ENCODE measurements around the gene FXYD6. TPM values are rescaled to one million over a fixed set of nuclear protein-coding genes. Genes with fewer than 3 reads are reported as not detected.

FXYD6 gene
- total RNA-seq, 4 donors from 2014 or later: 4.8 to 15.9 (median 9.5) TPM

GRCh38 chr11:117923275-117923674, 46.8 kb upstream of the FXYD6 start:
- Histone ChIP-seq H3K4me3 (no peak overlapping the region), H3K27ac (no peak overlapping the region), H3K27me3 (no peaks in the 10 kb centered on the region), H3K9me3 (no peaks in the 10 kb centered on the region), H3K36me3 (no peaks in the 10 kb centered on the region), H3K4me1 (no peaks in the 10 kb centered on the region)
- WGBS: 96% methylated on average over 3 of the region's 4 CpGs
- no peak for DNase-seq (ENCODE audit: low spot score in 2 of 2)
- no peak for TF ChIP-seq POLR2A (IDR thresholded peaks at IDR 0.05)
- TF ChIP-seq EP300 (IDR thresholded peaks at IDR 0.05): no peak
- no peak for TF ChIP-seq POLR2AphosphoS5 (IDR thresholded peaks at IDR 0.05)
- no peak for TF ChIP-seq CTCF (IDR thresholded peaks at IDR 0.05)

- TF ChIP-seq EP300 (IDR thresholded peaks at IDR 0.05): no peak
- no peak for TF ChIP-seq POLR2A (IDR thresholded peaks at IDR 0.05)
- no peak for TF ChIP-seq POLR2AphosphoS5 (IDR thresholded peaks at IDR 0.05)
- Histone ChIP-seq H3K27ac (no peak overlapping the region), H3K4me3 (no peak overlapping the region), H3K9me3 (no peaks in the 10 kb centered on the region), H3K4me1 (no peaks in the 10 kb centered on the region), H3K36me3 (no peaks in the 10 kb centered on the region), H3K27me3 (no peaks in the 10 kb centered on the region)
- WGBS: 97% methylated on average over 5 of the region's 5 CpGs
- DNase-seq (ENCODE audit: low spot score in 2 of 2): no peak
Observed at GRCh38 chr11:117921893-117922292, 45.4 kb upstream of the FXYD6 start.

- no peaks in the 10 kb centered on the region for H3K4me1 ChIP-seq
- TF ChIP-seq POLR2AphosphoS5 (IDR thresholded peaks at IDR 0.05) (no peak), EP300 (IDR thresholded peaks at IDR 0.05) (no peak)
- no peak for DNase-seq (ENCODE audit: low spot score in 2 of 2)
- H3K27ac ChIP-seq: no peak overlapping the region
- H3K36me3 ChIP-seq: no peaks in the 10 kb centered on the region
- no peaks in the 10 kb centered on the region for H3K9me3 ChIP-seq
- no peak overlapping the region for H3K4me3 ChIP-seq
- H3K27me3 ChIP-seq: no peaks in the 10 kb centered on the region
- WGBS: 97% methylated on average over 2 of the region's 2 CpGs
Observed at GRCh38 chr11:117921456-117921855, 45.0 kb upstream of the FXYD6 start.

GRCh38 chr11:117919781-117920221, 43.3 kb upstream of the FXYD6 start:
- TF ChIP-seq POLR2A (IDR thresholded peaks at IDR 0.05): no peak
- TF ChIP-seq EP300 (IDR thresholded peaks at IDR 0.05): no peak
- TF ChIP-seq CTCF (IDR thresholded peaks at IDR 0.05): no peak
- TF ChIP-seq POLR2AphosphoS5 (IDR thresholded peaks at IDR 0.05): no peak
- H3K9me3 ChIP-seq: no peaks in the 10 kb centered on the region
- H3K36me3 ChIP-seq: no peaks in the 10 kb centered on the region
- no peaks in the 10 kb centered on the region for H3K27me3 ChIP-seq
- WGBS: 57% methylated on average over 3 of the region's 4 CpGs
- no peaks in the 10 kb centered on the region for H3K4me1 ChIP-seq
- peak in 1 of 2 donors; percentile 27 for DNase-seq (ENCODE audit: low spot score in 2 of 2)
- no peak overlapping the region for H3K4me3 ChIP-seq
- no peak overlapping the region for H3K27ac ChIP-seq

GRCh38 chr11:117919341-117919740, 42.9 kb upstream of the FXYD6 start:
- WGBS: 19% methylated on average over 4 of the region's 4 CpGs
- Histone ChIP-seq H3K27ac (no peak overlapping the region), H3K36me3 (no peaks in the 10 kb centered on the region), H3K9me3 (no peaks in the 10 kb centered on the region), H3K27me3 (no peaks in the 10 kb centered on the region), H3K4me3 (no peak overlapping the region), H3K4me1 (no peaks in the 10 kb centered on the region)
- DNase-seq (ENCODE audit: low spot score in 2 of 2): peak; percentile 9 to 22
- TF ChIP-seq POLR2A (IDR thresholded peaks at IDR 0.05): no peak
- TF ChIP-seq EP300 (IDR thresholded peaks at IDR 0.05): no peak
- TF ChIP-seq POLR2AphosphoS5 (IDR thresholded peaks at IDR 0.05): no peak
- TF ChIP-seq CTCF (IDR thresholded peaks at IDR 0.05): no peak

- H3K27ac ChIP-seq: no peak overlapping the region
- WGBS: 93% methylated on average over 13 of the region's 17 CpGs
Observed at GRCh38 chr11:117918366-117919255, 42.2 kb upstream of the FXYD6 start.

More at GRCh38 chr11:117918366-117919255, 42.2 kb upstream of the FXYD6 start:
- TF ChIP-seq POLR2A (IDR thresholded peaks at IDR 0.05): no peak
- TF ChIP-seq EP300 (IDR thresholded peaks at IDR 0.05): no peak
- TF ChIP-seq CTCF (IDR thresholded peaks at IDR 0.05): no peak
- TF ChIP-seq POLR2AphosphoS5 (IDR thresholded peaks at IDR 0.05): no peak
- Histone ChIP-seq H3K9me3 (no peaks in the 10 kb centered on the region), H3K36me3 (no peaks in the 10 kb centered on the region), H3K4me1 (no peaks in the 10 kb centered on the region), H3K27me3 (no peaks in the 10 kb centered on the region), H3K4me3 (no peak overlapping the region)
- peak; percentile 61 to 74 for DNase-seq (ENCODE audit: low spot score in 2 of 2)
